HG03108 (cell line): ENCODE data around the gene BBS1.
A peak's percentile ranks its signal among the peaks of the same experiment; 100 is the strongest.
"Not testable (repeated sequence)": the region's sequence is repeated elsewhere in the genome, so short reads cannot be mapped to it uniquely, and the experiment has no call there.

Experiments
- ATAC-seq: cut with Tn5 transposase; IDR thresholded peaks from one replicate; pipeline ENCODE4 v1.9.1; 2021; ENCODE audit warnings: moderate library complexity; ENCODE audit not compliant: unreplicated experiment

The BBS1 gene

GRCh38 chr11:66510271-66510989 is at the start of gene BBS1:
BBS1 (plus strand) TSS chr11:66510635; CDS start chr11:66510660, 25 bp downstream.
- ATAC-seq = peak; percentile 87

- no peak for ATAC-seq
These were observed 48.4 kb upstream of the BBS1 start for GRCh38 chr11:66462010-66462409.

GRCh38 chr11:66462911-66463310 is 47.5 kb upstream of the BBS1 start:
- no peak for ATAC-seq

GRCh38 chr11:66464116-66464515 is 46.3 kb upstream of the BBS1 start:
- ATAC-seq = not testable (repeated sequence)

- no peak for ATAC-seq
These were observed 45.5 kb upstream of the BBS1 start for GRCh38 chr11:66464916-66465315.

- no peak for ATAC-seq
These were observed 44.8 kb upstream of the BBS1 start for GRCh38 chr11:66465373-66466224.

GRCh38 chr11:66466225-66467033 is 44.0 kb upstream of the BBS1 start, which contains the start of gene PELI3:
PELI3 (plus strand) TSS chr11:66466905; CDS start chr11:66468129, 1,224 bp downstream.
- ATAC-seq = peak; percentile 70

GRCh38 chr11:66467034-66467659 is 43.3 kb upstream of the BBS1 start:
- peak; percentile 16 for ATAC-seq

- ATAC-seq = no peak
These were observed 42.7 kb upstream of the BBS1 start for GRCh38 chr11:66467756-66468155.

GRCh38 chr11:66468691-66469090 is 41.7 kb upstream of the BBS1 start:
- no peak for ATAC-seq

GRCh38 chr11:66469441-66469840 is 41.0 kb upstream of the BBS1 start:
- no peak for ATAC-seq

GRCh38 chr11:66470015-66470414 is 40.4 kb upstream of the BBS1 start:
- ATAC-seq = no peak

GRCh38 chr11:66471142-66471541 is 39.3 kb upstream of the BBS1 start:
- no peak for ATAC-seq

GRCh38 chr11:66472054-66472453 is 38.4 kb upstream of the BBS1 start:
- no peak for ATAC-seq

- ATAC-seq = no peak
These were observed 37.3 kb upstream of the BBS1 start for GRCh38 chr11:66473167-66473566.

GRCh38 chr11:66473608-66474515 is 36.6 kb upstream of the BBS1 start:
- ATAC-seq = no peak

GRCh38 chr11:66475349-66476172 is 34.9 kb upstream of the BBS1 start:
- no peak for ATAC-seq

- ATAC-seq = no peak
These were observed 34.1 kb upstream of the BBS1 start for GRCh38 chr11:66476173-66476840.
